Activated naive CD4-positive, alpha-beta T cell treated with anti-CD3 and anti-CD28 coated beads, Interleukin-2, amount 10 ng/mL, durations not matched to agents 7 days and 5 days (primary cell): ENCODE data around the gene KIZ.

Source experiments
- CTCF ChIA-PET: fragments of 350-600 bp; sonication (Branson Sonifier 250); formaldehyde crosslinking; loops from one replicate; lab custom pipeline; 2021; ENCODE audit warnings: antibody characterized with exemption; lab: Charles Lee
- DNase-seq: peaks from one replicate; pipeline ENCODE4 v3.0.0-alpha.2; 2020
- H3K27ac Mint-ChIP-seq: one replicate; pipeline ENCODE4 v1.8.0; 2021; ENCODE audit warnings: mild to moderate bottlenecking, moderate library complexity, mixed read lengths
- H3K27me3 Mint-ChIP-seq: one replicate; pipeline ENCODE4 v1.8.0; 2021; ENCODE audit warnings: mild to moderate bottlenecking, mixed read lengths
- H3K36me3 Mint-ChIP-seq: one replicate; pipeline ENCODE4 v1.8.0; 2021; ENCODE audit warnings: mixed read lengths
- H3K4me1 Mint-ChIP-seq: one replicate; pipeline ENCODE4 v1.8.0; 2021; ENCODE audit warnings: mixed read lengths
- H3K4me3 Mint-ChIP-seq: one replicate; pipeline ENCODE4 v1.8.0; 2021; ENCODE audit warnings: mild to moderate bottlenecking, moderate library complexity, mixed read lengths
- H3K9me3 Mint-ChIP-seq: one replicate; pipeline ENCODE4 v1.8.0; 2021; ENCODE audit warnings: mixed read lengths

Gene KIZ

GRCh38 chr20:21117521-21117920, 8.4 kb upstream of the KIZ start:
- Mint-ChIP-seq H3K27ac (no peak overlapping the region), H3K27me3 (peaks cover 35% of the 10 kb centered on the region), H3K36me3 (no peaks in the 10 kb centered on the region), H3K4me1 (no peaks in the 10 kb centered on the region), H3K9me3 (no peaks in the 10 kb centered on the region), H3K4me3 (no peak overlapping the region)
- no peak for DNase-seq
- CTCF ChIA-PET = interaction anchor here (1.0 kb wide), 1 partner anchor 9 kb away, joined by 3 read pairs; no protein-coding TSS in a partner anchor

GRCh38 chr20:21118138-21118537, 7.7 kb upstream of the KIZ start:
- H3K27me3 Mint-ChIP-seq = peaks cover 29% of the 10 kb centered on the region
- CTCF ChIA-PET = no interaction called here

GRCh38 chr20:21118782-21119181, 7.1 kb upstream of the KIZ start:
- no peak overlapping the region for H3K4me3 Mint-ChIP-seq
- H3K9me3 Mint-ChIP-seq = no peaks in the 10 kb centered on the region
- H3K27me3 Mint-ChIP-seq = peaks cover 29% of the 10 kb centered on the region
- no peak overlapping the region for H3K27ac Mint-ChIP-seq
- no peaks in the 10 kb centered on the region for H3K36me3 Mint-ChIP-seq
- DNase-seq = no peak
- CTCF ChIA-PET = no interaction called here
- H3K4me1 Mint-ChIP-seq = no peaks in the 10 kb centered on the region

More at GRCh38 chr20:21118138-21118537, 7.7 kb upstream of the KIZ start:
- Mint-ChIP-seq H3K36me3 (no peaks in the 10 kb centered on the region), H3K27ac (no peak overlapping the region), H3K4me1 (no peaks in the 10 kb centered on the region), H3K9me3 (no peaks in the 10 kb centered on the region), H3K4me3 (no peak overlapping the region)
- DNase-seq = no peak

GRCh38 chr20:21124190-21124589, 1.7 kb upstream of the KIZ start:
- no peak for DNase-seq
- CTCF ChIA-PET = no interaction called here

GRCh38 chr20:21125072-21125848, 622 bp upstream of the KIZ start:
- CTCF ChIA-PET = no interaction called here
- DNase-seq = peak; percentile 23

More at GRCh38 chr20:21124190-21124589, 1.7 kb upstream of the KIZ start:
- Mint-ChIP-seq H3K9me3 (no peaks in the 10 kb centered on the region), H3K4me3 (no peak overlapping the region), H3K4me1 (peaks cover 18% of the 10 kb centered on the region), H3K36me3 (no peaks in the 10 kb centered on the region), H3K27me3 (peaks cover 5% of the 10 kb centered on the region), H3K27ac (no peak overlapping the region)

GRCh38 chr20:21126581-21126870, 644 bp downstream of the KIZ start:
- Mint-ChIP-seq H3K27ac (peak overlapping the region; percentile 78), H3K4me3 (peak overlapping the region; percentile 83), H3K27me3 (peaks cover 4% of the 10 kb centered on the region), H3K9me3 (no peaks in the 10 kb centered on the region), H3K4me1 (peaks cover 18% of the 10 kb centered on the region), H3K36me3 (no peaks in the 10 kb centered on the region)
- no peak for DNase-seq
- CTCF ChIA-PET = interaction anchor here (1.2 kb wide), 1 partner anchor 12 kb away, joined by 3 read pairs; no protein-coding TSS in a partner anchor

More at GRCh38 chr20:21125072-21125848, 622 bp upstream of the KIZ start:
- H3K27ac Mint-ChIP-seq = peak overlapping the region; percentile 2
- H3K9me3 Mint-ChIP-seq = no peaks in the 10 kb centered on the region
- H3K4me1 Mint-ChIP-seq = peaks cover 18% of the 10 kb centered on the region
- no peaks in the 10 kb centered on the region for H3K36me3 Mint-ChIP-seq
- H3K27me3 Mint-ChIP-seq = peaks cover 4% of the 10 kb centered on the region
- H3K4me3 Mint-ChIP-seq = peak overlapping the region; percentile 83

- H3K27ac Mint-ChIP-seq = no peak overlapping the region
- CTCF ChIA-PET = interaction anchor here (1.2 kb wide), 1 partner anchor 13 kb away, joined by 3 read pairs; no protein-coding TSS in a partner anchor
- peaks cover 18% of the 10 kb centered on the region for H3K4me1 Mint-ChIP-seq
- H3K4me3 Mint-ChIP-seq = peak overlapping the region; percentile 83
- H3K36me3 Mint-ChIP-seq = no peaks in the 10 kb centered on the region
- peaks cover 4% of the 10 kb centered on the region for H3K27me3 Mint-ChIP-seq
- no peak for DNase-seq
- H3K9me3 Mint-ChIP-seq = no peaks in the 10 kb centered on the region
Measured at GRCh38 chr20:21127201-21127981, 1.5 kb downstream of the KIZ start.

GRCh38 chr20:21129861-21130260, 4.0 kb downstream of the KIZ start:
- CTCF ChIA-PET = no interaction called here
- Mint-ChIP-seq H3K4me3 (no peak overlapping the region), H3K36me3 (no peaks in the 10 kb centered on the region), H3K9me3 (no peaks in the 10 kb centered on the region), H3K4me1 (peaks cover 21% of the 10 kb centered on the region), H3K27ac (no peak overlapping the region), H3K27me3 (no peaks in the 10 kb centered on the region)
- no peak for DNase-seq

GRCh38 chr20:21133404-21133803, 7.5 kb downstream of the KIZ start:
- Mint-ChIP-seq H3K27ac (no peak overlapping the region), H3K9me3 (no peaks in the 10 kb centered on the region), H3K4me3 (no peak overlapping the region), H3K36me3 (peaks cover 6% of the 10 kb centered on the region), H3K27me3 (no peaks in the 10 kb centered on the region), H3K4me1 (peaks cover 5% of the 10 kb centered on the region)
- CTCF ChIA-PET = no interaction called here
- DNase-seq = no peak

GRCh38 chr20:21133917-21134622, 8.2 kb downstream of the KIZ start:
- Mint-ChIP-seq H3K27ac (no peak overlapping the region), H3K36me3 (peaks cover 6% of the 10 kb centered on the region), H3K4me3 (no peak overlapping the region), H3K27me3 (no peaks in the 10 kb centered on the region), H3K4me1 (peaks cover 5% of the 10 kb centered on the region), H3K9me3 (no peaks in the 10 kb centered on the region)
- no peak for DNase-seq
- CTCF ChIA-PET = no interaction called here

- H3K4me3 Mint-ChIP-seq = no peak overlapping the region
- H3K27me3 Mint-ChIP-seq = no peaks in the 10 kb centered on the region
- peaks cover 5% of the 10 kb centered on the region for H3K4me1 Mint-ChIP-seq
- CTCF ChIA-PET = no interaction called here
- H3K36me3 Mint-ChIP-seq = peaks cover 6% of the 10 kb centered on the region
- H3K27ac Mint-ChIP-seq = no peak overlapping the region
- no peaks in the 10 kb centered on the region for H3K9me3 Mint-ChIP-seq
- DNase-seq = no peak
Measured at GRCh38 chr20:21134883-21135493, 9.1 kb downstream of the KIZ start.

- CTCF ChIA-PET = interaction anchor here (0.6 to 1.0 kb wide), 2 partner anchors 77 to 100 kb away, joined by 3 read pairs; no protein-coding TSS in a partner anchor
- Mint-ChIP-seq H3K4me1 (peaks cover 5% of the 10 kb centered on the region), H3K27me3 (no peaks in the 10 kb centered on the region), H3K36me3 (peaks cover 6% of the 10 kb centered on the region), H3K9me3 (no peaks in the 10 kb centered on the region), H3K27ac (no peak overlapping the region), H3K4me3 (no peak overlapping the region)
- no peak for DNase-seq
Measured at GRCh38 chr20:21136015-21136732, 10.3 kb downstream of the KIZ start.

GRCh38 chr20:21137078-21137477, 11.2 kb downstream of the KIZ start:
- CTCF ChIA-PET = interaction anchor here (1.0 kb wide), 1 partner anchor 99 kb away, joined by 3 read pairs; no protein-coding TSS in a partner anchor
- Mint-ChIP-seq H3K4me1 (peaks cover 5% of the 10 kb centered on the region), H3K27me3 (no peaks in the 10 kb centered on the region), H3K9me3 (no peaks in the 10 kb centered on the region), H3K36me3 (peaks cover 6% of the 10 kb centered on the region), H3K4me3 (no peak overlapping the region), H3K27ac (no peak overlapping the region)
- DNase-seq = no peak
